SIG-M5 (cell line): ENCODE data around the gene BUD31.

Experiments used
- DNase-seq: peaks from one replicate; lab custom pipeline; 2025; lab: John Stamatoyannopoulos, UW

BUD31 gene

DNA sequence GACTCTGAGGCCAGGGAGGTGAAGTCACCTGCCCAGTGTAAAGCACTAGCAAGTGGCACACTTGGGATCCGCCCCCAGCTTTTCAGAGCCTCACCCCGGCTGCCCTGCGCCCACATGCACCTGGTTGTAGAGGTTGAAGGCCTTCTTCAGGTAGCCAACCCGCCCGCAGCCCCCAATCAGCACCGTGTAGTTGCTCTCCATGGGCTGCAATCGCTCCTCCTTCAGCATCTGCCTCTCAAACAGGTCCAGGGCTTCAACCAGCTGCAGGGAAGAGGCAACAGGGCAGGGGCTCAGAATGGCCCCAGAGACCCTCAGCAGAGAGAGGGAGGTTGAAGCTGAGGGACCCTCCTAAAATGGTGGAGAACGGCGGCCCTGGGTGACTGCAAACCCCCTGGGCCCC is 24.4 kb downstream of the BUD31 start:
- no peak for DNase-seq

DNA sequence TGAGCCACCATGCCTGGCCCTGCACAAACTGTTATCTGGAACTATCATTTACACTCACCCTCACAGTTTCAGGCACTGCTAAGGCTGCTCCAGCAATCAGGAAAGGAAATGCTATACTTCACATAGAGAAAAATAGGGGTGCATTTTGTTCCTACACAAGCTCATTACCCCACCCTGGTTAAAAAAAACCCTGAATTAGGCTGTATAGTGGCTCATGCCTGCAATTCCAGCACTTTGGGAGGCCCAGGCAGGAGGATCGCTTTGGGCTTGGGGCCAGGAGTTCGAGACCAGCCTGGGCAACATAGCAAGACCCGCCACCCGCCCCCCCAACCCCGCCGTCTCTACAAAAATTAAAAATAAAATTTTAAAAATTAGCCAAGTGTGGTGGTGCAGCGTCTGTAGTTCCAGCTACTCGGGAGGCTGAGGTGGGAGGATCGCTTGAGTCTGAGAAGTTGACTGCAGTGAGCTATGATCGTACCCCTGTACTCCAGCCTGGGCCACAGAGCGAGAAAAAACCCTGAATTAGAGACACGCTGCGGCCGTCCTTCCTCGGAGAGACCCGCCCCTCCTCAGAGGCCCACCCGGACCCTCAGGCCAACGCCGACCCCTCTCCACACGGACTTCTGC is 29.3 kb downstream of the BUD31 start:
- no peak for DNase-seq

DNA sequence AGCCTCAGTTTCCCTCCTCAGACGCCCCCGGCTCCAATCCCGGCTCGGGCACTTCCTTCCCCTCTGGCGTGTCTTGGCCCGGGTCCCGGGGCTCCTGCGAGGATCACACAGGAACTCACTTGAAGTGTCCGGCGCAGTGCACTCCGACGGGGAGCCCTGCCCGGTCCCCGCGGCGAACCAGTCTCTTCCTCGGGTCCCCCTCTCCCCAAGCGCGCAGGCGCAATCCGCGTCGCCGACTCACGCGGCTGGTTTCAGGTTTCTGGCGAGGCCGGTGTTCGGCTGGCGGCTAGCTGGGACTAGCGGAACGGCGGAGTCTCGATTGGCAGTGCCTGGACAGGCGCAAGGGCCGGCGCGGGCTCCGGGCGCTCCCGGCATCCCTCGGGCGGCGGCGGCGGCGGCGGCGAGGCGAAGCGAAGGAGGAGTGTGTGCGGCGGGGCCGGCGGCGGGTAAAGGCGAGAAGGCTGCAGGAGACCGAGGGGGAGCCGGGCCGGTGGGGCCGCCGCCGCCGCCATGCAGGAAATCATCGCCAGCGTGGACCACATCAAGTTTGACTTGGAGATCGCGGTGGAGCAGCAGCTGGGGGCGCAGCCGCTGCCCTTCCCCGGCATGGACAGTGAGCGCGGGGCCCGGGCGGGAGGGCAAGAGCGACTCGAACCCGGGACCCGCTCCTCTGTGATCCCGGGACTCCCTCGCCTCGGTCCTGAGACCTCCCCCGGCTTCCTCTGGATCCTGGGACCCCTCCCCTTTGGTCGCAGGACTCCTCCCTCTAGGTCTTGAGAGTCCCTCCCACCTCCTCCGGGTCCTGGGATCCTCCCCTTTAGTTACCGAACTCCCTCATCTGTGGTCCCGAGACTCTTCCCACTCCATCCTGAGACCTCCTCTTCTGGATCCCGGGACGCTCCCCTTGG is 30.1 kb downstream of the BUD31 start, which contains the start of the genes CPSF4 and PTCD1:
CPSF4 (plus strand) TSS at position 371 of the 908 bp plus-strand sequence; CDS start at position 511, 140 bp downstream.
PTCD1 (minus strand) TSS at position 226 of the 908 bp plus-strand sequence. CDS start 3,556 bp downstream, outside the sequence.
- DNase-seq: peak; percentile 20

DNA sequence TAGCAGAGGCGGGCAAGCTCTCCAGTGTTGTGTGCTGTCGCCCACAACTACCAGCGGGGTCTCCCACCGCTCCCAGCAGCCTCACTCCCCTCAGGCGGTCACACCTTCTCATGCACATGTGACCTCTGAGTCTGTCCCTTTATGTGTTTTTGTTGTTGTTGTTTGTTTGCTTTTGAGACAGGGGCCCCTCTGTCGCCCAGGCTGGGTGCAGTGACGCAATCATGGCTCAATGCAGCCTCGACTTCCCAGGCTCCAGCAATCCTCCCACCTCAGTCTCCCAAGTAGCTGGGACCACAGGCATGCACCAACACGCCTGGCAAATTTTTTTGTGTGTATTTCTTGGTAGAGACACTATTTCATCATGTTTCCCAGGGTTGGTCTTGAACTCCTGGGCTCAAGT is 31.4 kb downstream of the BUD31 start:
- no peak for DNase-seq

DNA sequence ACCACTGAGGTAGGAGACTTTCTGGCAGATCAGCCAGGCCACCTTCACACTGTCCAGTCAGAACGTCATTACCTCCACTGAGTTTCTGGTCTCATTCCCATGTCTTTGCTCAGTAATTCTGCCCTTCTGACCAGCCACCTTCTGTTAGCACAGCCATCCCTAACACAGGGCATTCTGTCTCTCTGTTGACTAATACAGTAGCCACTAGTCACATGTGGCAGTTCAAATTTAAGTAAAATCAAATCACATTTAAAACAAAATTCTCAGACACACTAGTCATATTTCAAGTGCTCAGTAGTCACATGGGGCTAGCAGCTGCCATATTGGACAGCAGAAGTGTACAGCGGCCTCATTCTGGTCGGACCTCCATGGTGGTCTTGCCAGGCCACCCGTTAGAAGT is 37.3 kb downstream of the BUD31 start:
- no peak for DNase-seq

DNA sequence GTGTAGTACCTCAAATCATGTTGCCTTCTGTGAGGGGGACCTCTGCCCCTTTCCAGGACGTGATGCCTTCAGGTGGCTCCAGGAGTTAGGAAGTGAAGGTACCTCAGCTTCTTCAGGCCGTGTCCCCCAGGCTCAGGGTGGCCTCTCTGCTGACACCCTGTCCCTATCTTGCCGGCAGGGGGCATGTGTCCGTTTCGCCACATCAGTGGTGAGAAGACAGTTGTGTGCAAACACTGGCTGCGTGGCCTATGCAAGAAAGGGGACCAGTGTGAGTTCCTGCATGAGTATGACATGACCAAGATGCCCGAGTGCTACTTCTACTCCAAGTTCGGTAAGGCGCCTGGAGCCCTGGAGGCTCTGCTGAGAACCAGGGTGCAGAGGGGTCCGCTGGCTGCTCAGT is 39.2 kb downstream of the BUD31 start:
- DNase-seq: no peak

DNA sequence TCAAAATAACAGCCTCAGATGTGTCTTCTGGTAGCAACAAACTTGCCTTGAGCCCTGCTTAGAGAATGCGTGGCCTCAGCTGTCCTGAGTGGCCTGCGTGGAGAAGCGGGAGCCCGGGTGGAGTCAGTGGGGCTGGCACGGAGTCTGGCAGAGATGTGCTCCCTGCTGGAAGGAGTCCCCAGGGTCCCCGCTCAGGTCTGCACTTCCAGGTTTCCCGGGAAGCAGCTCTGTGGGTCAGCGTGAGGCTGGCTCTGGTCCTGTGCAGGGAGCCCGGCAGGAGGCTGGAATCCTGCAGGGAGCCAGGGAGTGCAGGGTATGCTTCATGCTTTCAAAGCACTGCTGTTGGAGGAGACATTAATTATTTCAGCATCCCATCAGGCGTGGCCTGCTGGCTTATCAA is 40.1 kb downstream of the BUD31 start:
- DNase-seq: no peak

DNA sequence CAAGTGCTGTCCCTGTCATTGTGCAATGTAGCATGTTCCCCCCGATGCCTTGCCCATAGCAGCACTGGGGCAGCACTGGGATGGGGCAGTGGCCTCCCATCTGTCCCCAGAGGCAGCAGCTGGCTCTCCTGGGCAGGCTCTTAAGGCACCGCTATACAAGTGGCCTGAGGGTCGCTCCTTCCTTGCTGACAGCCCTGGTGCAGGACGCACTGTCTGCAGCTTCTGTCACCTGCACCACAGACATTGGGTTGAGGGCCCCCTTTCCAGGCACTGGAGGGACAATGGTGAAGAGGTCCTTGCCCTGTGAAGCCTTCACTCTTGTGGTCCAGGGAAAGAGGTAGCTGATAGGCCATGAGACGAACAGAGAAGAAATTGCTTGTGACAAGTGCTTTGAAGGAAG is 40.6 kb downstream of the BUD31 start:
- DNase-seq: no peak

DNA sequence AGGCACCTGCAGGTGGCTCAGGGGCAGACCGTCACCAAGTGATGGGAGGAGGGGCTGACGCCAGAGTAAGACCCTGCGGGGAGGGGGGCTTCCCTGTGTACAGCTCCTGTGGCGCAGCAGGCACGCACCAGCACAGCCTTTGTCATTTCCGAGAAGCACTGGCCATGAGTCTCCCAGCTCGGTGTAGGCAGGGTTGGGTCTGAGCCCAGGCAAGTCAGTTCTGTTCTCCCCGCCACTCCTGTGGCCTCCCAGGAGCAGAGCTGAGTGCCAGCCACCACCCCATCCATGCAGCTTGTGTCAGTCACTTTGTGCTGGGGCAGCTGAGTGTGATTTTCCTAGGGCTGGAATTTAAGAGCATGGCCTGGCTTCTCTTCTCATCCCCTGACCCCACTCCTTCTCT is 43.2 kb downstream of the BUD31 start:
- DNase-seq: no peak

DNA sequence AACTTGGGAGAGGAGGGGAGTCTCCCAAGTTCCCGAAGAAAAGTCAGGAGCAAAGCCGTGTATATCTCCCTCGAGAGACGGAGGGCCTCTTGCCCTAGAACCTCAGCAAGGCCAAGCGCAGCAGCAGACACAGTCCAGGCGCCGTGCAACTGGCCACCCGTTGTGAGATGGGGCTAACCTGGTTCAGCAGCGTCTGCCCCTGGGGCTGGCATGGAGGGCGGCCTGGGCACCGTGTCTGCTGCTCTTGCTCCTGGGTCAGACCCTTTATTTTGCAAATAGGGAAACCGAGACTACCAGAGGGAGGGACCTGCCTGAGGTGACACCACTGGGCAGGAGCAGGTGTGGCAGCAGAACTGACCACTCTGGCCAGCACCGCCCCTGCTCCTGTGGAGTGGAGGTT is 43.8 kb downstream of the BUD31 start:
- no peak for DNase-seq

DNA sequence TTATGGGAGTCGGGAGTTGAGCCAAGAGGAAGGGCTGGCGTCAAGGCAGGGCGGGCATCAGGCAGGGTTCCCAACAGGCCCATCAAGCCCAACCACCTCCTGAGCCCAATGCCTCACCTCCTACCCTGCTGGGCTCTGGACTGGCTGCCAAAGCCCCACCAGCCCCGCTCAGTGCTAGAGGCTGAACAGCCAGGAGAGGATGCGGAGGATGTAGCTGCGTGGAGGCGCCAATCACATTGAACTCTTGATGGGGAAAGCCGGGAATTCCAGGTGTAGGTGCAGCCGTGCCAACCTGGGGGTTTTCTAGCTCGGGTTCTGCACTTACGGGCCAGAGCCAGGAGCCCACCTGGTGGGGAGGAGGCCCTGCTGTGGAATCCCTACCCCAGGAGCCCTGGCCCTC is 44.3 kb downstream of the BUD31 start:
- DNase-seq: no peak

DNA sequence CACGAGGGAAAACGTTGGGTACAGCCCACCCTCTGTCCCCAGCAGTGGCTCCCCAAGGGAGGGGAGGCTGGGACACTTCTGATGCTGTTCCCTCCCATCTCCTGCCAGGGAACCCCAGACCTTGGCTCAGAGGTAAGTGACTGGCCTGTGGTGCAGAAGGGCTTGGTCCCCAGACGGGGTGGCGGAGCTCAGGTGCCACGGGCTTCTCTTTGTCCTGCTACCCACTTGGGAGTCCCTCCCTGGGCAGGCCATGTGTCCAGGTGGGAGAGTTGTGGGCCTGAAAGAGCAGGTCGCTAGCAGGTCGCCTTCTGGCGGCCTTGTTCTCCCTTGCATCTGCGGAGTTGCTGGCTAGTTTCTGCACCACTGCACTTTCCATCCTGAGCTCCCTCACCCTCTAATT is 47.1 kb downstream of the BUD31 start:
- no peak for DNase-seq

DNA sequence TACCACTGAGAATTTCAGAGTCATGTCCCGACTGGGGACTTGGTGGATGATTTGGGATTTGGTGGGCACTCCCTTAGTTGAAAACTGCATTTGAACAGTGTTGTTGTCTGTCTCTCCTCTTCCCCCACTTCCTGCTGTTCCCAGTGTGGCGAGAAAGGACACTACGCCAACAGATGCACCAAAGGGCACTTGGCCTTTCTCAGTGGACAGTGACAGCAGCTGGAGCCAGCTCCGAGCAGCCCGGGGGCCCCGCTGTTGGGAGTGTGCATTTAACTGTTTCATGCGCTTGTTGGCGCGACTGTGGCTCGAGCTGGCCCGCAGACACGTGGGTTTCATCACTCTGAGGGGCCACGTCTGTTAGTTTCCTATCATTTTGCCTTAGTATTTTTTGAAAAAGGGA is 47.5 kb downstream of the BUD31 start:
- DNase-seq: no peak

DNA sequence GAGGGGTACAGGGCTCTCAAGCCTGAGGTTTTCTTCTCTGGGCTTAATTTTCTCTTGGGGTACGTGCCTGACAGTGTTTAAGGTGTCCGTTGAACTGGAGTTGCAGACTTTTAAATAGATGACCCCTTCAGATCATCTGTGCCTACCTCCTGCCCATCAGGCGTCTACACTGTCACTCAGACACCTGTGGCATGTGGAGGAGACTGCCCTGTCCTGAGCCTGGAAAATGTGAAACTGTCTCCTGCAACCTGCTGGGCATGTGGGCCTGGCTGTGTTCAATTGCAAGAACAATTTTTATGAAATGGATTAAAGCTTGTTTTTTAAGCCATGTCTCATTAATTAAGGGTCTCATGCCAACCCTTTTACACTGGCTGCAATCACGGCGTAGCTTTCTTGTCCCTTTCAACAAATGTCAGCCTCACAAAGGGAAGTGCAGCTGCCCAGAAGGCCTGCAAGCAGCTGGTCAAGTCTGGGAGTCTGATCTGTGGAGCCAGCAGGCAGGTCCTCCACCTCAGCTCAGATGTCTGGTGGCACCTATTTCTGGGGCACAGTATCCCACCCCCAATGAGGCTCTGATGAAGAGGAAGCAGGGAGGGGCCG is 48.4 kb downstream of the BUD31 start:
- no peak for DNase-seq

DNA sequence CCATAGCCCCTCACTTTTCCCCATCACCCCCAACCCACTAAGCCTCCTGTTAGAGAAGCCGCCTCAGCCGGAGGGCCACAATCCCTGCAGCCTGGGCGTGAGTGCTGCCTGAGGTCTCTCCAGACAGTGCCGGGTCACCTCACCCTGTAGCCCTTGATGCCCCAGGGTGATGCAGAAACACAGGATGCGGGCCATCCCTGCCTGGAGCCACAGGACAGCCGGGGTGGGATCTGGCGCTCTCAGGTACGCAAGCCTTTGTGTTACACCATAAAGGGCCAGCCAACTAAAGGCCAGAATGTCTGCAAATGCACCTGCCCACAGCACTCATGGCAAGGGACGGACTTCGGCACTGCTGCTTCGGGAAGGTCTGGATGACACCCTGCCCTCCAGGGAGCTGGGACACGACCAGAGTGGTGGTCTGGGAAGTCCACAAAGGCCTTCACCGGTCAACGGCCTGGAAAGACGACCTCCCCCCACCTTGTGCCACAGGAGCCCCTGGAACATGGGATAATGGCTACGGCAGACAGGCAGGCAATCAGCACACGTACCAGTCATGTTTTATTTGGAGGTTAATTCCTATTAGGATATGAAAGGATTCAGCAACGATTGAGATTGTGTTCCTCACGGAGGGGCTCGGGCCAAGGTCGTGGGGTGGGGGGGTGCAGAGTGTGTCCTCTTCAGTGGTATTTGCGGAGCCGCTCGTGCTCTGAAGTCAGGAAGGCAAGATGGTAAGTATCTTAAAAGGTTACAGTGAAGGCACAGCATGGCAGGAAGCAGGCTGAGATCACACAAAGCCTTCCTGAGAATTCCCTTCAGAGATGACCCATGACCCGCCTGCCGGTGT is 49.1 kb downstream of the BUD31 start:
- no peak for DNase-seq

DNA sequence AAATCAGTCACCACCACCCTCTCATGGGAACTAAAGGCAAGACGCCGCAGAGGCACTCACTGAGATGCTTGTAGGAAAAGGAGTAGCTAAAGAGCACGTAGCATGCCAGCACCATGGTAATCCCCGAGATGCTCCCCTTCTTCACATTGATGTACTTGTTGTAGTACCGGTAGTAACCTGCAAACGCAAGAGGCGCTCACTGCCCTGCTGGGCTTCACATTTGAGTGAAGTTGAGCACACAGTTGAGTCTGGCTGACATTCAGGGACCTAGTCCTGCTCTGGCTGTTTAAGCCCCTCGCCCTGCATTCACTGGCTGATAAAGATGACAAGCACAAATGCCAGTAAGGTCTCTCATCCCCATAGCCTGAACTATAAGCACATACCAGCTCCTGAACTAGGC is 50.3 kb downstream of the BUD31 start:
- DNase-seq: no peak

DNA sequence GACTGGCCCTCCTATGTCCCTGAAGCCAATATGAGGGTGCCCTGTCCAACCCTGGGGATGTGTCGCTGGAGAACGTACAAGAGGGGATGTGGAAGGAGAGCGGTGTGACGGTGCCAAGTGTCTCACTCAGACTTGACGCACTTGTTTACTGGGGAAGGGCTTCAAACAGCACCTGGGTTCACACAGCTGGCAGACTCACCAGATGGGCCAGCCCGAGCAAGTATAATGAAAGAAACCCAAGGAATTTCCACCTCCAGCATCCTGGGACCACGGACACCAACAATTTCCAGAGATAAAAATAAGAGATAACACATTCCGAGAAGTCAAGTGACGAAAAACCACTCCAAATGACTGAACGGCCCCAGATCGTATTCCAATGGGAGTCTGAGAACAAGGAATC is 51.9 kb downstream of the BUD31 start:
- DNase-seq: no peak

DNA sequence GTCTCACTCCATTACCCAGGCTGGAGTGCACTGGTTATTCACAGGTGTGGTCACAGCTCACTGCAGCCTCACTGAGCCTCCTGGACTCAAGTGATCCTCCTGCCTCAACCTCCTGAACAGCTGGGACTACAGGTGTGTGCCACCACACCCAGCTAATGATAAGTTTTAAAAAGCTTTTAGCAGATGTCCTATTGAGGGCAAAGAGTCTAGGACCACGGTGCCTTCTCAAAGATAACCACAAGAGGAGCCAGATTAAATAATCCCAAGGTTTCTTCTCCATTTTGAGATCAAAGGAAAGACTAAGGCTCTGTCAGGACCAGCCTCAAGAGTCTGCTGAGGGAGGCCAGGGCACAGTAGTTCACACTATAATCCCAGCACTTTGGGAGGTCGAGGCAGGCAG is 52.5 kb downstream of the BUD31 start:
- DNase-seq: no peak

DNA sequence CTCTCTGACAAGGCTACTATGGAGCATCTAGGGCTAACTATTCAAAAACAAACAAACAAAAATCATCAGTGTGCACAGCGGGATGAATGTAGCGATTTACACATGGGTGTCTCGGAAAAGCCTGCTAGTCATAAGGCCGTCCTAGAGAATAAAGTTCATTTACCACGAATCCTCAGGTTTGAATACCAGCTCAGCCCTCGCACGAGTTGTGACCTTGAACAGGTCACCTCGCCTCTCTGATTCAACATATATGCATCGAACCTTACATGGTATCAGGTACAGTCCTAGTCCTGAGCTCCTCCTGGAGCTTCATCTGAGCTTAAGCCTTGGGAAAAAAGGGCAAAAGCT is 56.6 kb downstream of the BUD31 start:
- DNase-seq: no peak

DNA sequence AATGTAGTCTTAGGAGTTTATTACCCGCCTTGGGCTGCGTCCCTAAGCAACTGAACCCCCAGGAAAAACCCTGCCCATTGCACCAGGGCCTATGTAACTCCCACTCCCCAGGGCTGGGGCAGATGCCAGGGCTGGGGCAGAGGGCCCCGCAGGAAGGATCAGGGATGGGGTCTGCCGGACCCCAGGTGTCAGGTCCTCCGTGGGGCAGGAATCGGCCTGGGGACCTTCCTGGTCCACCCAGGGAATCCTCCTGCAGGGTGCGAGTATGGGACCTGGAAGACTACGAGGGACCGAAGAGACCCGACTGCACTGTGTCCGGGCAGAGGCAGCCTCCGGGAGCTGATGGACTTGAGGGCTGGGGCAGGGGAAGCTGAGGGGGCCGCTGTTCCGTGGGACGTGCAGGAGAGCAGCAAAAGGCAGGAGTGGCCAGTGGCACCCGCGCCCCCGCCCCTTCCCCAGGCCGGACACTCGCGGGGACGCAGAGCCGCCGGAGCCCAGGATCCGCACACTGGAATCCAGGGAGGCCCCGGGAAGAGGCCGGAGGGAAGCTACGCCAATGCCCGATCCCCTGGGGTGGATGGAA is 59.7 kb downstream of the BUD31 start:
- DNase-seq: no peak
